T follicular helper cell (primary cell): Measurements from ENCODE around the gene ZNF385A.

Experiments
- DNase-seq: peaks from one replicate; pipeline ENCODE4 v3.0.0-alpha.2; 2020; ENCODE audit warnings: low read depth
- total RNA-seq, 2 experiments: gene quantifications; one replicate each; lab custom pipeline; 2026; lab: John Stamatoyannopoulos, UW

Gene ZNF385A
- total RNA-seq = 0.13 to 1.5 reads per million in 2 experiments

GRCh38 chr12:54384591-54385041 lies at the start of gene ZNF385A:
Gene ZNF385A, minus strand, starts transcription at chr12:54384733. Its CDS starts 219 bp downstream, at chr12:54384514.
- DNase-seq = no peak

GRCh38 chr12:54432815-54433164 lies 48.3 kb upstream of the ZNF385A start:
- no peak for DNase-seq

GRCh38 chr12:54431911-54432814 lies 47.6 kb upstream of the ZNF385A start:
- no peak for DNase-seq

GRCh38 chr12:54430471-54431069 lies 46.0 kb upstream of the ZNF385A start:
- no peak for DNase-seq

- DNase-seq = no peak
These were observed 44.5 kb upstream of the ZNF385A start for GRCh38 chr12:54429014-54429471.

GRCh38 chr12:54428050-54429013 lies 43.8 kb upstream of the ZNF385A start:
- no peak for DNase-seq

GRCh38 chr12:54427106-54427505 lies 42.6 kb upstream of the ZNF385A start:
- no peak for DNase-seq

- no peak for DNase-seq
These were observed 42.2 kb upstream of the ZNF385A start for GRCh38 chr12:54426690-54427089.

GRCh38 chr12:54425702-54426101 lies 41.2 kb upstream of the ZNF385A start:
- DNase-seq = no peak

GRCh38 chr12:54424224-54424623 lies 39.7 kb upstream of the ZNF385A start:
- DNase-seq = no peak

- DNase-seq = no peak
These were observed 39.2 kb upstream of the ZNF385A start for GRCh38 chr12:54423816-54424150.

GRCh38 chr12:54421879-54422250 lies 37.3 kb upstream of the ZNF385A start:
- DNase-seq = no peak

GRCh38 chr12:54421175-54421878 lies 36.8 kb upstream of the ZNF385A start:
- DNase-seq = no peak

GRCh38 chr12:54420766-54421144 lies 36.2 kb upstream of the ZNF385A start:
- DNase-seq = no peak

GRCh38 chr12:54419088-54419887 lies 34.8 kb upstream of the ZNF385A start, which contains the start of gene ITGA5:
Gene ITGA5, minus strand, starts transcription at chr12:54419266. Its CDS starts 68 bp downstream, at chr12:54419198.
- DNase-seq = peak; percentile 34

- DNase-seq = no peak
These were observed 34.0 kb upstream of the ZNF385A start for GRCh38 chr12:54418441-54419087.

GRCh38 chr12:54417712-54418440 lies 33.3 kb upstream of the ZNF385A start:
- DNase-seq = no peak

- DNase-seq = no peak
These were observed 32.4 kb upstream of the ZNF385A start for GRCh38 chr12:54416687-54417603.
